HG03439 (cell line): ENCODE data around the gene RTN4R.
"Not testable (repeated sequence)": the region's sequence is repeated elsewhere in the genome, so short reads cannot be mapped to it uniquely, and the experiment has no call there.

ENCODE experiments used
- ATAC-seq: cut with Tn5 transposase; IDR thresholded peaks from one replicate; pipeline ENCODE4 v1.9.1; 2021; ENCODE audit warnings: mild to moderate bottlenecking, moderate library complexity; ENCODE audit not compliant: unreplicated experiment

The RTN4R gene

GRCh38 chr22:20289182-20290044, 21.3 kb upstream of the RTN4R start:
- ATAC-seq = not testable (repeated sequence)

- not testable (repeated sequence) for ATAC-seq
Observed at GRCh38 chr22:20286784-20287423, 18.8 kb upstream of the RTN4R start.

- not testable (repeated sequence) for ATAC-seq
Observed at GRCh38 chr22:20286312-20286660, 18.2 kb upstream of the RTN4R start.

DNA sequence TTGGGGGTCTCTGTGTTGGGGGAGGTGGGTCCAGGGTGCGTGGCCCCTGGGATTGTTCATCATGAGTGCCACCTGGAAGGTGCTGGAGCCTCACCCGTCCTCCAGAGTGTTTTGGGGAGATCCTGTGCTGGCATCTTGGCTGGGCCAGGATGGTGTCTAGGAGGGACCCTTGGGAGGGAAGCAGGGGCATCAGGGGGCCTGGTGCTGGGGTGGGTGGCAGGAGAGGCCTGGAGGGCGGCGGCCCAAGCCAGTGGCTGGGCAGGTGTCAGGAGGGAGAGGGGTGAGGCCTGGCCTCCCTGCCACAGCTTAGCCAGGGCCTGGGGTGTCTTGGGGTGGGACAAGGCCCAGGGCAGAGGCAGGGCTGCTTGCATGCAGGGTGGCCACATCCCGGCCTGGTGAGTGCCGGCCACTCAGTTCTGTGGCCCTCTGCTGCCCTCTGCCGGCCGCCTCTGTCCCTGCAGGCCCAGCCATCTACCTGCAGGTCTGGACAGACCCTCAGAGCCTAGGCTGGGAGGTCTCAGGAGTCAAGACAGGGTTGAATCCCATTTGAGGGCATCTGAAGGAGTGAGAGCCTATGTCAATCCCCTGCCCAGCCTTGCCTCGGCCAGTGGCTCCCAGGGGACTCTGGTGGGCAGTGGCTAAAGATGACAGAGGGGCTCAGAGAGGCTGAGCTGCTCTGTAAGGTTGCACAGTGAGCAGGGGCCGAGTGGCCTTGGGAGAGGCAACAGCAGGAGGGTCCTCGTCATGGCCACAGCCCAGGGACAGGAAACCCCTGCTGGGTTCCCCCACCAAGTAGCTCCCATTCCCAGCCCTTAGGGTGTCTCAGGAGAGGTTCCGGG, 17.6 kb upstream of the RTN4R start:
- not testable (repeated sequence) for ATAC-seq

GRCh38 chr22:20284471-20285086, 16.5 kb upstream of the RTN4R start:
- ATAC-seq = no peak

DNA sequence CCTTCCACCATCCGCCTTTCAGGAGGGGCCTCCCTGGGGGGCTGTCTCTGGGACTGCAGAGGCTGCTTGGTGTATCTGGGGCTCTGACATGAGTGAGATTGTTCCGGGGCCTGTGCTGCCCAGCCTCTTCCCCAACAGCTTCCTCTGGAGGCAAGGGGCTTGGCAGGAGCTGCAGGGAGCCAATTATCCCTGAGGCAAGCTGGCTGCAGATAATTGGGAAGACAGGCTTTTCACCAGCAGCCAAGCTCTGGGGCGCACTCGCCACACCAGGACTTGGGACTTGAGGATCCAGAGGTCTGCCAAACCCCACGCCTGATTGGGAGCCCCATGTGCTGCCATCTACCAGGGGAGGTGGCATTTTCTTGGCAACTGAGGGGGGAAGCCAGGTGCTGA, 15.6 kb upstream of the RTN4R start:
- ATAC-seq = no peak

DNA sequence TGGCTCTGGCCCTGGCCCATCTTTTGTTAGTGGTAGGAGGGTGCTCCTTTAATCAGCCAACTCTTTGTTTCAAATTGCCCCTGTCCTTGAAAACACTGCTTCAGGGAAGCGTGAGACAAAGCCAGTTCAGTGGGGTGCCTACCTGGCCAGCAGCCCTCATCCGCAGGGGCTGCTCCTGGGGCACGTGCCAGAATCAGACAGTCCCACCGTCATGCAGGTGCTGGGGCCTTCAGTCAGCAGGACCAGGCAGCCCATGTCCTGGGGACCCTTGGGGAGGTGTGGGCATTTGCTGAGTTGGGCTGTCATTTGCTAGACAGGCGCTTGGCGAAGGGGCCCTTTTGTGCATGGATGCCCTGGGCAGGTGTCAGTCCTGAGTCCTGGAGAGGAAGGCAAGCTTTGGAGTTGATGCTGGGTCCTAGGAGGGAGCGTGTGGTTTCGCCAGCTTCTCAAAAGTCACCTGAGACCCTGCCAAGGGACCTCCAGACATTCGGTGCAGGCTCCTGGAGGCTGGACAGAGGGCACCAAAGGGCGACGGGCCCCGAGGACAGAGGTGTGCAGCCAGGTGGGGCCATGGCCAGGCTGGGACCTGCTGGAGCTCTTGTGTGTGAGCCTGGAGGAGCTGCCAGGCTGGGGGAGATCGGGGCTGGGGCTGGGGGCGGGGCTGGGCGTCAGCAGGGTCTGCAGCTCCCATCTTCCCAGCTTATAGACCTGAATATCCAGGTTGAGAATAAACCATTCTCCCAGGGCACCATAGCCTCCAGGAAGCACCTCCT, 15.0 kb upstream of the RTN4R start:
- ATAC-seq = no peak

GRCh38 chr22:20281891-20282290, 13.8 kb upstream of the RTN4R start:
- ATAC-seq = no peak

DNA sequence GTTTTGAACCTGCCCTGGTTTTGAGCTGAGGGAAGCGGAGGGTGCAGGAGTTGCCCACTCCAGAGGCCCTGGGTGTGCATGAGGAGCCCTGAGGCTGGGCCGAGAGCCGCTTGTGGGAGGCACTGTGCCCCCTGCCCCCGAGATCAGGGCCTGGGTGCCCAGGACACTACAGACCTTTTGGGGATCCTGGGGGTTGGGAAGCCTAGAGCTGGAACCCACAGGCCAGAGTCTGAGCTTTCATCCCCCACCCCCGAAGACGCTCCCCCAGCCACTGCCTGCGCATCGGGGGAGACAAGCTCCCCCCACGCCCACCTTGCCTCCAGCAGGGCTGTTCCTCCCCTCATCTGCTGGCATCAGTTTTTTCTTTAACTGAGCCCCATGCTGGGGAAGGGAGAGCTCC, 13.4 kb upstream of the RTN4R start:
- ATAC-seq = not testable (repeated sequence)

DNA sequence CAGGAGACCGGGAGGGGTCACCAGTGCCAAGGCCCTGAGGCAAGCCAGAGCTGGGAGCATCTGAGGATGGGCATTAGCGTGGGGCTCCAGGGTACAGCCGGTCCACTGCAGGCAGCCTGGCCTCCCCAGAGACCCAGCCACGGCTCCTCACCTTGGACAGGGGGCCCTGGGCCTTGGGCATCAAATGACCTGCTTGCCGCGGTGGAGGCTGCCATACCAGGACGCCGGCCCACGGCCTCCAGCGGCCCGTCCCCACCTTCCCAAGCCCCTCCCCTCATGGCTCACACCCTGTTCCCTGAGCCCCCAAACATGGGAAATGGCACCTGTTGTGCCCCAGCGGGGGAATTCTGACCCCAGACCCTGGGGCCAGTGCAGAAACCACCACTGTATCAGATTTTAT, 12.7 kb upstream of the RTN4R start:
- ATAC-seq = no peak

DNA sequence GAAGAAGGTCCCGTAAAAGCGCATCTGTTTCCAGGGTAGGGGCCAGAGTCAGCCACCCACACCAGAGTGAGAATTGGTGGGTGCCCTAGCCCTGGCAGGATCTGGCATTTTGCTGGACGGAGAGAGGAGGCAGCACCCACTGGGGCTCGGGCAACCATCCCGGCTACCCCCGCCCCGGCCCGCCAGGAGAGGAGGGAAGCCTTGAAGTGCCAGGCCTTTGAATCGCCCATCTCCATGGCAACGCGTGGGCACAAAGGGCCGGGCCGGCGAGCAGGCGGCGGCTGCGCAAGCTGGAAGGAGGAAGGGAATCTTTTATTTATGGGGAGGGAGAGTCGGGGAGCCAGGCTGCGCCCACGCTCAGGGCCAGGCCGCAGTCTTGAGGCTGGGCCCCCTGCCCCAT, 12.0 kb upstream of the RTN4R start:
- not testable (repeated sequence) for ATAC-seq

DNA sequence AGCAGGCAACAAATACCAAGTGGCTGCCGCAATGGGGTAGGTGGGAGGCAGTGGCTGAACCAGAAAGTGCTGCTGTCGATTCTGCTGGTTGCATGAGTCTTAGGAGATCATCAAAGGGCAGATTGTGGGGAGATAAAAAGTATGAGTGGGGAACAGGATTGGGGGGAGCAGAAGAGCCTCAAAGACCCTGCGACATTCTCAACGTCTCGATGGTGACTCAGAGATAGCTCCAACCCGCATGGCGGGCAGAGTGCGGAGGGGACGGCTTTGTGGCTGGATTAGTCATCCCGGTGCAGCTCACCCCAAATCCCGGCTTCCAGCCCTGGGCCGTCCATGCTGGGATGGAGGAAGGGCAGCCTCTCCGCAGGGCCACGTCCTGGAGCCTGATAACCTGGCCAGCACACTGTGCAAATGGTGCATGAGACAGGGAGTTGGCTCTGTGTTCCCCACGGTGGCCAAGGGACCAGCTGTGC, 11.6 kb upstream of the RTN4R start:
- ATAC-seq = no peak

- not testable (repeated sequence) for ATAC-seq
Observed at GRCh38 chr22:20278726-20279490, 10.8 kb upstream of the RTN4R start.

DNA sequence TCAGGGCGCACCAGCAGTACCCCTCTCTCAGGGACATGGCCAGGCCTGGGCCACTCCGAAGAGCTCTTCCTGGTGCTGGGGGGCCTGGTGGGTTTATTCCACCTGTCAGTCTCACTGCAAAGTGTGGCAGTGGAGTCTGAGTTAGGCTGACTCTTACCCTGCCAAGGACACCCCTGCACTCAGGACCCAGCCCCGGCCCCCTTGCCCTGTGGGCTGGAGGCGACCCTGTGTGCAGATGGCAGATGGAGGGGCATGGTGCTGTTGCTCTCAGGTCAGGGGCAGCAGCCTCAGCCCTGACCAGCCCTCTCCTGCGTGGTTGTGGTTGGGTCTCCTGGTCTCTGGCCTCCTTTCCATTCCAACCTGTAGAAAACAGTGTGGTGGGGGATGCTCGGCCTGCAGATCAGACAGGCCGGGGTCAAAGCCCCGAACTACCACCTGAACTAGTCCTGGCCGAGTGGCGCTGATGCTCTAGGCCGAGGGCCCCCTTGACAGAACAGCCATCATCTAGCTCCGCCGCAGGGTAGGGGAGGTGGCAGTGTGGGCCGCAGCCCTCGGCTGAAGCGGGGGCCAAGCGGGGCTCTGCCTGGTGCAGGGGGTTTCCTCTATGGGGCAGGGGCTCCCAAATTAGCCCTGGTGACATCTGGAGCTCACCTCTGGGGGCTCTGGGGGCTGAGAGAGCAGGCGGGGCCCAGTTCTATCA, 10.0 kb upstream of the RTN4R start:
- ATAC-seq = not testable (repeated sequence)

GRCh38 chr22:20276468-20276867, 8.3 kb upstream of the RTN4R start:
- no peak for ATAC-seq

GRCh38 chr22:20275836-20276235, 7.7 kb upstream of the RTN4R start:
- ATAC-seq = no peak

DNA sequence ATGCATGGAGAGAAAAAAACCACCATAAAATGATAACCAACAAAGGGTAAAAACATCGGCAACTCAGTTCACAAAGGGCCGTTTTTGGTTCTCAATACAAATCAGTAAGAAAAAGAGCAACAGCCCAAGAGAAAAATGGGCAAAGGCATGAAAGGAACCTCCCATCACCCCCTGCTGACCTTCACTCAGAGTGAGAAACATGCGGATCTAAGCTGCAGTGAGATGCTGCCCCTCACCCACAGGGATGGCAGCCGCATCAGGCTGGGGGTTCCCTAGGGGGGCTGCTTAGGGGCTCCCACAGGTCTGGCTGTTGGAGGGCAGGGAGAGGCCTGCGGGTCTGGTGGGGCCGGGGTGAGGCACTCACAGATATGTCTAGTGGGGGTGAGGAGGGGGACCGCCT, 7.2 kb upstream of the RTN4R start:
- ATAC-seq = not testable (repeated sequence)

DNA sequence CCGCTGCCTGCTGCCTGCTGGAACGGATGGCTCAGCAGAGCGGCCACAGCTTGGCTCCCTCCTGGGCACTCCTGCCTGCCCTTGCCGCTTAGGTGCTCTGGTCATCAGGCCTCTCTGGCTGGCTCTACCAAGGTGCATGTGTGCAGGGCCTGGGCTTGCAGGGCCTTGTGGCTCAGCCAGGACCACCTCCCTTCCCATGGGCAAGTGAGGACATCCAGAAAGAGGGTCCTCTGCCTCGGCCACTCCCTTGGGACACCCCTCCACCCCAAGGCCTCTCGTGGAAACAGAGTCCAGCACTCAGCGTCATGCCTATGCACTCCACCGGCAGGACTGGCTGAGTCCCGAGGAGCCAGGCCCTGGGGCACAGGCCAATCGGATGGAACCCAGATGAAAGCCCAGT, 6.3 kb upstream of the RTN4R start:
- ATAC-seq = not testable (repeated sequence)

- ATAC-seq = no peak
Observed at GRCh38 chr22:20273758-20274181, 5.7 kb upstream of the RTN4R start.
